HG03039 (cell line): Measurements from ENCODE around the gene BAG1.

Experiments
- ATAC-seq: cut with Tn5 transposase; IDR thresholded peaks from one replicate; pipeline ENCODE4 v1.9.1; 2021; ENCODE audit warnings: mild to moderate bottlenecking, moderate library complexity; ENCODE audit not compliant: unreplicated experiment

BAG1 gene

DNA sequence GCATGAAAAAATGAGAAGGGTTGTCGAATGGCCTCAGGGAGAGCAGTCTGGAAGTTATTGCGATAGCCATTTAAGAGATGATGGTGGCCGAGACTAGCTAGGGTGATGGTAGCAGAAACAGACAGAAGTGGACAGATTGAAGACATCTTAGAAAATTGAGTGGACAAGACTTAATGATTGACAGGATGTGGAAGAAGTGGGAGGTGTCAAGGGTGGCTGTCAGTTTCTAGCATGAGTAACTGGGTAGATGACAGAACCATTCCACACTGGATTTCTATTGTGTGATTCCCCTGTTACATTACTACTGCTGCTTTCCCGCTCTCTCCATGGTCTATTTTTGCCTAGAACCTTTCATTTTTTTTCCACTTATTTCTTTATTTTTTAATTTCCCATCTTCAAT lies 13.0 kb upstream of the BAG1 start:
- no peak for ATAC-seq

DNA sequence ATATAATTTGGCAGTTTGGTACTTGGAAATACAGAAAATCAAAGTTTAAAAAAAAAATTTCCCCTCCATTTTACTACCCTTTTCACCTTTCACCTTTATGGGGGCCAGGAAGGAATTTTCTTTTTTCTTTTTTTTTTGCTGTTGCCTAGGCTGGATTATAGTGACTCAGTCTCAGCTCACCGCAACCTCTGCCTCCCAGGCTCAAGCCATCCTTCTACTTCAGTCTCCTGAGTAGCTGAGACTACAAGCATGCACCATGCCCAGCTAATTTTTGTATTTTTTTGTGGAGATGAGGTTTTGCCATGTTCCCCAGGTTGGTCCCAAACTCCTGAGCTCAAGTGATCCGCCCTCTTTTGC lies 9.4 kb upstream of the BAG1 start:
- no peak for ATAC-seq

DNA sequence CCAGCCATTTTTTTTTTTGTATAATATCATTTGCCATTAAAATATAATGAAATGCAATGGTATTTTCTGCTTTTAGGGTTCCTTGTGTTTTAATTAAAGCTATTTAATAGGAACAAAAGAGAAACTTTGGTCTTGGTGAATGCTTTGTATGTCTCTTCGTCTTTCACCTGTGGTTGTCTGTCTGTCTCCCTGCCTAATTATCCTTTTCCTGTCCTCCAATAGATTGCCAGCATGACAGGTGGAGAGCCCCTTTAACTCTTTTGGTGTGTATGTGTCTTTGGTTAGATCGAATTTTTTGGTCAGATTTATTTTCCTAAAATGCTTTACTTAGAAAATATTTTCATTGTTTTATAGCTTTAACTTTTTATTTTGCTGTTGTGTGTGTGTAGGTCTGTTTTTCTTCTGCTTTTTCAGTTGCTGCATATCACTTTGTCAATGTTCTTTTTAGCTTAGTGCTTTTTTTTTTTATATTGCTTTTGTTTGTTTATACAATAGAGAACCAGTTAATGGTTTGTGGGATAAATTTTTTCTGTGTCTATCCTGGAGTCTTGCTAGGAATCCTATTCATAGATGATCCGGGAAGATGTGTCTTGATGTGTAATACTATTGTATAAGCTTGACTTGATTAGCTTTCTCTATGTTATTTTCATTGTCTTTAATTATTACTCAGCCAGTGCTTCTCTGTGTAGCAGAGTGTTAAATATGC lies 8.9 kb upstream of the BAG1 start:
- no peak for ATAC-seq

DNA sequence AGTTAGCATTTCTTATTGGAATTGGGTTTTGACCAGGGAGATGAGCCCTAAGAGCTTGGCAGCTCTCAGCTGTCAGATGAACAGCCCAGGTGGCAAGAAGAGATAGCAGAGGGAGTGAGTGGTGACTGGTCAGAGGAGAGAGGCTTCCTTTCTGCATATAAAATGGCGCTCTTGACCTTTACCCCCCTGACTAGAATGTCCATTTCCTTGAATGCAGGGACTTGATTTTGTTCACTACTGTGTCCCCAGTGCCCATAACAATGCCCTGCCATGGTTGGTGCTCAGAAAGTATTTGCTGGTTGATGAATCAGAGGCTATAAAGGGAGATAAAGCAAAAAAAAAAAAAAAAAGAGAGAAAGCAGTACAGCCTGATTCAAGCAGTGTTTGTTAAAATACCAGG lies 7.6 kb upstream of the BAG1 start:
- no peak for ATAC-seq

DNA sequence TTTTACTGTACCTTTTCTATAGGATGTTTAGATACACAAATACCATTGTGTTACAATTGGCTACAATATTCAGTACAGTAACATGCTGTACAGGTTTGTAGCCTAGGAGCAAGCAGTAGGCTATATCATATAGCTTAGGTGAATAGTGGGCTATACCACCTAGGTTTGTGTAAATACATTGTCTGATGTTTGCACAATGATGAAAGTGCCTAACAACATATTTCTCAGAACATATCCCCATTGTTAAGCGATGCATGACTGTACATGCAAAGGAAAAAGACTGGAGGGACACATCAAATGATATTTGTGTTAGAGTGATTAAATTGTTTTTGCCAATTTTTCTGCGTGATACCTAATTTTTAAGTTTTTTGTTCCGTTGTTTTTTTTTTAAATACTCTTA lies 5.6 kb upstream of the BAG1 start:
- ATAC-seq: no peak

DNA sequence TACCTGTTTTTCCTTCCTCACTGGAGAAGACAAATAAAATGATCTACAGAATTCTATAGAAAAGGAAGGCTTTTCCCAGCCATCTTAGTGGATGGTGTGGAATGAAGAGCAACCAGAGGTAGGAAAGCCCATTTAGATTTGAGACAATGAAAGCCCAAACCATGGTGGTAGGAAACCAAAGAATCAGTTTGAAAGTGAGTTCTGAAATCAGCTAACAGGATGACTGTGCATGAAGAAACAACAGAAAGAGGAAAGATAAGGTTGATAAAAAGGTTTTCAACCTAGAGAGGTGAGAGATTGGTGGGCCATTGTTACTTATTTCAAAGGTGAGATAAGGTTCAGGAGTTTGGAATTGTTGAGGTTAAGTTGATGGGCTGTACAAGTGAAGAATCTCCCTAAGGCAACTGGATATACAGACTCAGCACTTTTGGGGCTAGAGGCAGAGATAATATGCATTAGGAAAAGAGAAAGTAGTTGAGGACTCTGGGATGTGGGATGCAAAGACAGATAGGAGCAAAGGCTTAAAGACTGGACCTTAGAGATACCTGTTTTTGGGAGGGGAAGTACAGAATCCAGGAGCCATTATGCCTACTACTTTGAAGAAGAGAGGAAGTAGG lies 2.8 kb upstream of the BAG1 start:
- ATAC-seq: no peak

DNA sequence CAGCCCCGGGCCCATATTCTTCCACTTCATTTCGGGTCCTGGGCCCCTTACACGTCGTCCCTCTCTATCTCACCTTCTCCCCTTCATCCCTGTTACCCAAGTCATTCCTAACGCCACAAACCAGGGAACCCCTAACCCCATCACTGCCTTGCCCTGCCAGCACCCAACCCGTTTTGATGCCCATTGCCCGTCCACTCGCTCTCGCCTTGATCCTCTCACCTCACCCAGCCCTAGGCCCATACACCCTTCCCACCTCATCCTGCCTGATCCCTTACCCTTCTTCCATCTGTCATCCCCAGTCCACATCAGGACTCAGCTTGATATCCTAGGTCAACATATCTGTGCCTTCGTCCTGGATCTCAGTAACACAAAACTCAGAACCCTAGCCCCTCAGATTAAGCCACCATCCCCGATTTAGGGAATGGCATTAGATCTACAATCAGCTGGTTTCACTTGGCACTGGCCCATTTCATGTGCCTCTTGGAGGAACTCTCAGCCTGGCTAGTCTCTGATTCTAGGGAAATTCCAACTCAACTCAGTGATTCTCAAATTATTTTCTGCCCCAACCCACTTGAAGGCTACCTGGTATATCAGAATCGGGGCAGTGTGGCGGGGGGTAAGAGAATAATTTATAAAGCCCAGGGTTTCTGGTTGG lies 830 bp upstream of the BAG1 start:
- peak; percentile 3 for ATAC-seq

DNA sequence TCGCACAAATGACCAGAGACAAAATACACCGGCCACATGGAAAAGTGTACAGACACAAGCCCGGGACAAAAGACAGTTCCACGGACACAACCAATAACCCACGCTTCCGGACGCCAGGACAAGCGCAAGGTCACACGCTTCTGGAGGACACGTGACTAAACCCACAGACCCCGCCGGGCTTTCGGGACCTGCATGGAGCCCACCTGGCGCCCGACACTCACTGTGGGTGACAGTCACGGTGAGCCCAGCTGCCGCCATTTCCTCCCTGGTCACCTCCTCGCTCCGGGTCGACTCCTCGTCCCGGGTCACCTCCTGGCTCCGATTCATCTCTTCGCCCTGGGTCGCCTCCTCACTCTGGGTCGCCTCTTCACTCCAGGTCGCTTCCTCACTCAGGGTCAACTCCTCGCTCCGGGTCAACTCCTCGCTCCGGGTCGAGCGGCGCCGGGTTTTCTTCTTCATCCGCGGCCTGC lies 470 bp downstream of the BAG1 start:
- ATAC-seq: peak; percentile 22

DNA sequence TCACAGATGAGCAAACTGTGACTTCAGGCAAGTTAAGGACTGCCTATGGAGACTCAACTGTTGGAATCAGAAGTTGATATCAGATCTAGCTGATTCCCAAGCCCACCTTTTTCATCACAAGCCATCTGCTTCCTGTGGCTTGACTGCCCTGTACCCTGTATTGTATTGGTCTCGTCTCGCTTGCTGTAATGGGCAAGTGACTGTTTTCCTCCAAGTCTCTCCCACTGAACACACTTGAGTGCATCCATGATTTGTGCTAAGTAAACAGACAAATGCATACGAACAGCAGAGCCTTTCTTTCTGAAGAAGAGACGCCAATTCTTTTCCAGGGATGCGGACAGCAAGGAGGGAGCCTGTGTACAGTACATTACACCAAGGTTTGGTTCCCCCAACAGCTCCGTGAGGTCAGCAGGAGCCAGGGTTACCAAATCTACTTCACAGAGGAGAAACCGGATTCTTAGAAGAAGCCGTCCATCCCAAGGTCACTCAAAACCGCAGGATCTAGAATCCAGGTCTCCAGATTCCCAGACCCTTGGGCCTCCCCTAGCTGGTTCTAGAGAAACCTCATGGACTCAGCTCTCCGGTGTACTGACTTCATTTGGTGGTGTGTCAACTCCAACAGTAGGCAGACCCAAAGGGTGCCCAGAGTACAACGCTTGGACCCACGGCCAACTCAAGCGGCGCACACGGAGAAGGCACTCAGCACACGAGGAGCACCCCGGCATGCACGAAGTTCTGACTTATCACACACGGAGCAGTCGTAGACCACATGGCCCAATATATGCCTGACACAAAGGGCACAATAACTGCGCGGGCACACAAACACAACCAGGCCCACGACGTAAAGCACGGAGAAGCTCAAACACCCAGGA lies 1.1 kb downstream of the BAG1 start:
- ATAC-seq: no peak

DNA sequence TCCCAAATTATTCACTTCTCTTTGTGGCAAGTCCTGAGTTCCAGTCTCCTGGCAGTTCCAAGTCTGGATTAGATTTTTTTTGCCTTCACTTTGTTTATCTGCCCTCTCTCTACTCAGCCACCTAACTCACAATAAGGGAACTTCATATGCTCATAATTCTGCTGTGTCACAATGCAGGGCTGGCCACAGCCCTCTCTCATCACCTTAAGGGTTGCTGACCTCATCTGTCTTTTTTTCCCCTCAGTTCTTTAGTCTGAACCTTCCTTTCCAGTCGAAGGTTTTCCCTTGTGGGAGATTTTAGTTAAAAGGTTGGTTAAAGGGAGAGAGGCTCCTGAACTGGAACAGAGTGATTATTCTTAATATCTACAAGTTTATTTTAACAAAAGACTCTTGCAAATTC lies 4.1 kb downstream of the BAG1 start:
- no peak for ATAC-seq

DNA sequence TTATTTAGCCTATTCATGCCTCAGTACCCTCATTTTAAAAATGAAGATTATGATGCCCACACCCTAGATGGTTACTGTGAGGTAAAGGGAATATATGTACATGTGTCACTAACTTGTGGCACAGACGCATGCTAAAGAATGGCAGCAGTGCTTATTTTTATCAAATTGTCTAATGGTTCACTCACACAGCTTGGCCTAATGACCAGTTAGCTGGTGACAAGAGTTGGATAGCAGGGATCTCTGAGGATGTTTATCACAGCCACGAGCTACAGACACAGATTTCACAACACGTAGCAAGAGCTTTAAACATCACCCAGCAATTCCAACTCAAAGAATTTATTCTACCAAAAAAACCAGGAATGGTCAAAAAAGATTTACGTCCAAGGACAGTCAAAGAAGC lies 7.2 kb downstream of the BAG1 start:
- ATAC-seq: no peak

DNA sequence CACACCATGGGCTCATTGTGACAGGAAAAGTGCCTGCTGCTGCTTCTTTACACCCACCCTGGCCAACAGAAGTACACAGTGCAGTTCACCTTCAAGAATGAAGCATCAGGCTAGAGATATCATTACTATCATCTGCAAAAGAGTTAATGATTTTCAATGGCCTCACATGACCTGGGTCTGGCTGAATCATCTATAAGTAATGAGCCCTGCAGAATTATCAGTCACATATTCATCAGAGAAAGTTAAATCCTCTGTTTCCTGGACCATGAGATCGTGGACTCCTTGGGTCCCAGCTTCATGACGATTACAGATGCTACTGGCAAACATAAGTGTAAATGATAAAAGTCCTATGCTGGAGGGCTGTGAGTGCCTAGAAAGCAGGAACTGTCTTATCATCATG lies 8.3 kb downstream of the BAG1 start:
- no peak for ATAC-seq

DNA sequence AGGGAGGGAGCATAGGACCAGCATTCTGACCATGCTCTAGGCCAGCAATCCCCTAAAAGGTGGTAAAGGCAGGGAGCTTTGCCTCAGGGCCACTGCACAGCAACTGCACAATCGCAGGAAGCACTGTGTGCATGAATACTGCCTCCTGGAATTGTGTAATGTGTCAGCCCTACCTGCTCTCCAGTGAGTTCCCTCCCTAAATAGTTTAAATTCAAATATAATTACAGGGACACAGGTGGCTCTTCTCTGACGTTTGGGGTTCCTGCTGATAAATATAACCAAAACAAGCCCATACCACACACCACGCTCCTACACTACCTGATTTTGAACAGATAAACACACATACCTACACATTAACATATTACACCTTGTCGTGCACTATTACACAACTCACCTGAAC lies 9.0 kb downstream of the BAG1 start:
- ATAC-seq: no peak

DNA sequence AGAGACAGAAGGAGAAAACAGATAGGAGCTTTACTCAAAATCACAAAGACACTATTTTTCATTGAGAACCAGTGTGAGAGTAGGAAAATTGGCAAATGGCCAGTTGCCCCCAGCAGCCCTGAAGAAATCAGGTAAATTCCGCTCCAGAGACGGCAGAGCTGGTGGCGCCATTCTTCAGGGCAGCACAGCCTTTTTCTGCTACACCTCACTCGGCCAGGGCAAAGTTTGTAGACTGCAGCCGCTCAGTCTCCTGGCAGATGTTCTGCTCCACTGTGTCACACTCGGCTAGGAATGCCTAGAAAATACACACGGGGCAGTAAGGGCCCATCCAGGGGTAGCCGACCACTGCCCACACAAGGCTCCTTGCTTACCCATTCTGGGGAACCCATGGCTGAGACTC lies 9.5 kb downstream of the BAG1 start:
- ATAC-seq: no peak

DNA sequence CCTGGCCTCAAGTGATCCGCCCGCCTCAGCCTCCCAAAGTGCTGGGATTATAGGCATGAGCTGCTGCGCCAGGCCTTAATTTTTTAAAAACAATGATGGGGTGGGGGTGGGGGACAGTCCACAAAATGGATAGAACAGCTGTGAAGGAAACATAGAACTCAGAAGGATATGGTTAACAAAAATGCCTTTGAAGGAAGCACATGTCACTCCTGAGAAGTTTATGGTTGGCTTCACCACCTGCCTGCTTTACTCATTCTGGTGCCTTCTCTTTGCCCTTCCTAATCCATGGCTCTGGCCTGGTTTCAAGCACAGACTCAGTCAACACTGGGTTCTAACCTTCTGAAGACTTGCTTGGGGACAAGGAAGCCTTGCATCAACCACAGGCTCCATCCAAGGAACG lies 10.3 kb downstream of the BAG1 start:
- ATAC-seq: no peak

DNA sequence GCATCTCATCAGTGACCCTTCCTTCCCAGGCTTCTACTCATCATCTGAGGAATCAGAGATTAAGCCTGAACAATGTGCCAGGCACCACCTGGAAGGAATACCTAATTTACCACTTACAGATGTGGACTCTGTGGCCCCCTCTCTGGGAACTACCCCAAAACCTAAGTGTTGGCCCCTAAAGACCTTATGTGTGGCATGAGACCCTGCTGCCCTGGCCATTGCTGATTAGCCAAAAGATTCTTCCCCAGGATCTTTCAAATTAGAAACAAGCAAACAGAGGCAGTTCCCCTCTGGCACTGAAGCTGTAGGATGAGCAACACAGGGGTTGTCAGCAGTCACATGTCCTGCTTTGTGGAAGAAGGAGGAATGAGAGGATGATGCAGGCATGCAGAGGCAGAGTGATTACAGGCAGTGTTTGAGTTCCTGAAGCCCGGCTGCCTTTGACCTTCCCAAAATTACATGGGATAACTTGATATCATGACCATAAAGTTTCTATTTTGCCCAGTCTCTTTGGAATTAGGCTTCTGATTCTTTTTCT lies 14.0 kb downstream of the BAG1 start:
- no peak for ATAC-seq

DNA sequence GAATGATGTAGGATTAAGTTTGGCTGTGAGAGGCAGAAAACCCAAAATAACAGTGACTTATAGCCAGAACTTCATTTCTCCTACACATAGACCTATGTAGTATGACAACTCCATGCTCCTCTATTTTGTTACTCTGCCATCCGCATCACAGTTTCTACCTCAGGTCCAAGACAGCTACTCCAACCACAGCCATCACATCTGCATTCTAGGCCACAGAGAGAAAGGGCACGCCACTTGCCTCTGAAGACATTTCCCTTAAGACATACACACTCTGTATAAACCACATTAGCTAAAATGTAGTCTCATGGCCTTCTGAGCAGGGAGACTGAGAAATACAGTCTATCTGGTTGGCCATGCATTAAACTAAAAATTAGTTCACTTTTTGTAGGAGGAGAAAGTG lies 14.5 kb downstream of the BAG1 start:
- ATAC-seq: no peak

DNA sequence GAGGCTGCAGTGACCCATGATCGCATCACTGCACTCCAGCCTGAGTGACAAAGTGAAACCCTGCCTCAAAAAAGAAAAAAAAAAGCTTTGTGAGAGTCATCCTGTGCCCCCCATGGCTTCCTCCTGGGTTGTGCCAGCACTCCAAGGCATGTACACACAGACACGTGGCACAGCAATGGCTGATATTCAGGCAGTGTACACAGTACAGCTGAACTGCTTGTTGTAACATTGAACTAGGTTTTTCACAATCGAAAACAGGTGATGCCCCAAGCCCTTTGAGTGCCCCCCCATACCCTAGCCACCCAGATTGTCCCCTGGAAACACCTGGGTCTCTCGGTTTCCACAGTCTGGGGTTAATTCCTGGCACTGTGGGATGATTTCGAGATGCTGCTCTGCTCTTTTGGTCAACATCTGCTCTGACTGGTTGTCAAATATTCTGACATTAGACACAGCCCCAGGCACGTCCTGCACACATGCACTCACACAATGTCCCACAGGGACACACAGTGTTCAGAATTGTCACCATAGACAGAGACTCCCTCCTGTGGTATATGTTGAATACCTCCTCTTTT lies 15.3 kb downstream of the BAG1 start:
- no peak for ATAC-seq

DNA sequence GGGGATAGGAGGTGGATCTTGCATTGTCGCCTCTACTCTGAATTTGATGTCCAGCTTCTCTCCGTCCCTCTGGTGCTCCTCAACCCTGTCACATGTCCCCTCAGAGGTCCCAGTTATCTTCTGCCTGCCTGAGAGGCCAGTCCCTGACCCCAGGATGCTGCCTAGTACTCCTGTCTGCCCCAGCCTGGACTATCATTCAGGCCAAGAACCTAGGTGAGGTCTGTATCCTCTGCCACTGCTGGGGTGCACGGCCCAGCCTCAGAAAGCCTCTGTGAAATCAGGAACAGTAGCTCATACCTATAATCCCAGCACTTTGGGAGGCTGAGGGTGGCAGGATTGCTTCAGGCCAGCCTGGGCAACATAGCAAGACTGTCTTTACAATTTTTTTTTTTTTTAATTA lies 15.9 kb downstream of the BAG1 start:
- no peak for ATAC-seq

DNA sequence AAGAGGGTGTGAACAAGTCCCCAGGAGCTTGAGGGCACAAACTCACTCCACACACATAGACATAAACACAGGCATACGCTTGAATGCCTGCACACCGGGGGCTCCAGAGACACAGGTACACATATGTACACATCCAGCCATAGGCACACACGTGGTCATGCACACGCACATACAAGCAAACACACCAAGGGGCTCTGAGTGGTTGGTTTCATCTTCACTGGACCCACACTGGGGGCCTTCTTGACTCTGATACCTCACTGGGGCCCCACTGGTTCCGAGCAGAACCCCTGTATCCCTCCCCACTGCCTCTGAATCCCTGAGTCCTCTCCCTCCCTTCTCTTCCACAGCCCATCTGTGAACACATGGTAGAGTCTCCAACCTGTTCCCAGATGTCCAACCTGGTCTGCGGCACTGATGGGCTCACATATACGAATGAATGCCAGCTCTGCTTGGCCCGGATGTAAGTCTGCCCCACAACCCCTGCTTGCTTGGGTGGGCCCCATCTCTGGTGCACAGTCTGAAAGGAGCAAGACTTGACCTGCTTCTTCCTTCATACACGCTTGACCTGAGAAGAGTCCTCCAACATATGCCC lies 18.1 kb downstream of the BAG1 start:
- no peak for ATAC-seq

DNA sequence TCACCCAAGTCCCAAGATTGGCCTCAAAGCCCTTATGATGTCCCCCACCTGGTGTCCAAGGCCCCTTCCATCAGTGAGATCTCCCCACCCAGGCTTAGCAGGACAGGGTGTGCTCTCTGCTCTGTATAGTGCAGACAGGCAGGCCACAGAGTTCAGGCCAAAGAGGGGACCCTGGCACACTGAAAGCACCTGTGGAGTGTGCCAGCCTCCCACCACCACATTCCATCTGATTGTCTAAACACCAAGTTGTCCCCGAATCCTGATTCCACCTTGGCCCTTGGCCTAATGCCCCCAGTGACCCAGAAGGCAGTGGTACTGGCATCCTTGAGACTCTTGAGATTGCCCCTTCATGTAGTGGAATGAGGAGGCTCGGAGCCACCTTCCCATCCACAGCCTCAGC lies 19.2 kb downstream of the BAG1 start:
- no peak for ATAC-seq
